HepG2 (cell line): ENCODE measurements around the gene TMEM100. TPM values are rescaled to one million over a fixed set of nuclear protein-coding genes. Genes with fewer than 3 reads are reported as not detected.
A peak's percentile ranks its signal among the peaks of the same experiment; 100 is the strongest.

Source experiments
- DR1 ChIP-seq: sonication (generic); formaldehyde crosslinking; IDR thresholded peaks from 2 replicates; pipeline ENCODE4 v1.8.0; 2021; ENCODE audit warnings: mild to moderate bottlenecking, missing genetic modification reagents, inconsistent platforms
- FOXK1 ChIP-seq: sonication (generic); formaldehyde crosslinking; IDR thresholded peaks from 2 replicates; pipeline ENCODE4 v1.4.0; 2020; ENCODE audit warnings: low read depth, missing genetic modification reagents, borderline replicate concordance
- KAT7 ChIP-seq: IDR thresholded peaks from 2 replicates; pipeline ENCODE4 v1.6.1; 2018; ENCODE audit warnings: borderline replicate concordance, missing compliant biosample characterization
- NFIB ChIP-seq: sonication (generic); formaldehyde crosslinking; IDR thresholded peaks from 2 replicates; pipeline ENCODE4 v1.9.0; 2021; ENCODE audit warnings: missing genetic modification reagents, mild to moderate bottlenecking, borderline replicate concordance
- RERE ChIP-seq: IDR thresholded peaks from 2 replicates; pipeline ENCODE4 v1.6.1; 2016; ENCODE audit warnings: low read depth, missing genetic modification reagents, missing compliant biosample characterization
- SATB2 ChIP-seq: sonication (generic); formaldehyde crosslinking; IDR thresholded peaks from 2 replicates; pipeline ENCODE4 v1.5.0; 2020; ENCODE audit warnings: missing genetic modification reagents
- TFAP4 ChIP-seq: sonication (generic); IDR thresholded peaks from 2 replicates; pipeline ENCODE4 v1.6.1; 2016; ENCODE audit warnings: low read depth, borderline replicate concordance
- THRA ChIP-seq: sonication (generic); formaldehyde crosslinking; IDR thresholded peaks from 2 replicates; pipeline ENCODE4 v1.4.0; 2020; ENCODE audit warnings: missing genetic modification reagents, borderline replicate concordance
- ZBTB4 ChIP-seq: sonication (generic); formaldehyde crosslinking; IDR thresholded peaks from 2 replicates; pipeline ENCODE4 v1.4.0; 2020; ENCODE audit warnings: missing genetic modification reagents, mild to moderate bottlenecking, borderline replicate concordance
- ZNF10 ChIP-seq: sonication (generic); formaldehyde crosslinking; IDR thresholded peaks from 2 replicates; pipeline ENCODE4 v1.4.0; 2020; ENCODE audit warnings: mild to moderate bottlenecking, low read depth, missing genetic modification reagents, borderline replicate concordance
- ZNF274 ChIP-seq: sonication (generic); formaldehyde crosslinking; IDR thresholded peaks from 2 replicates; pipeline ENCODE4 v1.5.1; 2020; ENCODE audit warnings: mild to moderate bottlenecking, missing genetic modification reagents
- ZNF550 ChIP-seq: sonication (generic); formaldehyde crosslinking; IDR thresholded peaks from 2 replicates; pipeline ENCODE4 v1.4.0; 2020; ENCODE audit warnings: mild to moderate bottlenecking, missing genetic modification reagents, borderline replicate concordance
- ZNF567 ChIP-seq: sonication (generic); formaldehyde crosslinking; IDR thresholded peaks from 2 replicates; pipeline ENCODE4 v1.8.1; 2023; ENCODE audit warnings: mild to moderate bottlenecking, missing genetic modification reagents, borderline replicate concordance
- ZNF83 ChIP-seq: sonication (generic); formaldehyde crosslinking; IDR thresholded peaks from 2 replicates; pipeline ENCODE4 v1.4.0; 2020; ENCODE audit warnings: missing genetic modification reagents, mild to moderate bottlenecking, borderline replicate concordance
- polyA plus RNA-seq, 8 experiments: library from polyadenylated mRNA; depleted of rRNA in 3 of 8; stranded (reverse) in 7 of 8; unstranded in 1 of 8; fragments of >200 nt; fragmentation: Illumina TruSeq in 4 of 8; extraction: Trizol in 4 of 8; gene quantifications; 2 replicates each; pipeline versions ENCODE4 v1.2.1 to v1.2.3, GENCODE V29; 2011 to 2016; ENCODE audit warnings: low read depth in 4 of 8, missing spikeins in 1 of 8, mixed read lengths in 1 of 8; ENCODE audit not compliant: insufficient read depth in 1 of 8
- total RNA-seq, 5 experiments: library from RNA; depleted of rRNA; stranded (reverse); fragments of >200 nt; fragmentation: Illumina TruSeq; extraction: Trizol; gene quantifications; 2 replicates each; pipeline ENCODE4 v1.2.3, GENCODE V29; 2016; ENCODE audit warnings: low read depth in 1 of 5

The TMEM100 gene
- total and polyA plus RNA-seq, 2 of the 13 experiments (the other 11 are each of a cell fraction or from before 2014, with no cell fraction given) = not detected

GRCh38 chr17:55750750-55751657 lies 28.3 kb upstream of the TMEM100 start, which contains the start of gene PCTP (continued):
- 0 out of 2 replicates have a peak, but pooled peaks have one; percentile 31 for TF ChIP-seq RERE
- TF ChIP-seq ZNF550 (CRISPR knock-in tag) = 0 out of 2 replicates have a peak, but pooled peaks have one; percentile 65
- peak; percentile 93; the same call in 1 of the 2 replicates for TF ChIP-seq ZBTB4 (CRISPR knock-in tag)
- TF ChIP-seq TFAP4 = peak; percentile 45; the same call in 1 of the 2 replicates
- TF ChIP-seq NFIB (CRISPR knock-in tag) = no peak
- TF ChIP-seq FOXK1 (CRISPR knock-in tag) = 0 out of 2 replicates have a peak, but pooled peaks have one; percentile 5
- 0 out of 2 replicates have a peak, but pooled peaks have one; percentile 80 for TF ChIP-seq SATB2 (CRISPR knock-in tag)
- TF ChIP-seq ZNF274 (CRISPR knock-in tag) = peak; percentile 86; the same call in 1 of the 2 replicates
- peak; percentile 77 for TF ChIP-seq THRA (CRISPR knock-in tag)
- no peak for TF ChIP-seq ZNF10 (CRISPR knock-in tag)
- TF ChIP-seq DR1 (CRISPR knock-in tag) = peak; percentile 74
- TF ChIP-seq KAT7 (CRISPR knock-in tag) = peak; percentile 70
- TF ChIP-seq ZNF567 = peak; percentile 94; the same call in 1 of the 2 replicates
- peak; percentile 77; the same call in 1 of the 2 replicates for TF ChIP-seq ZNF83 (CRISPR knock-in tag)
